Stimulated activated naive B cell treated with anti-CD40 and anti-IgM and Interleukin-4, amounts not matched to agents 10 μg/mL and 1 μg/mL and 100 μg/mL, for 72 hours (primary cell): Measurements from ENCODE around the gene LIN37.

Source experiments
- ATAC-seq, 2 donors: fragments of 150-1000 bp; cut with Tn5 transposase; replicated peaks; 2 replicates each; pipeline ENCODE4 v1.10.0; 2021; ENCODE audit warnings: moderate library complexity in 1 of 2
- DNase-seq: peaks from one replicate; pipeline ENCODE4 v3.0.0; 2021
- H3K27ac Mint-ChIP-seq: one replicate; pipeline ENCODE4 v1.8.0; 2022; ENCODE audit warnings: mild to moderate bottlenecking, mixed read lengths
- H3K27me3 Mint-ChIP-seq, 2 donors: one replicate each; pipeline ENCODE4 v1.8.0; 2022; ENCODE audit warnings: mixed read lengths in 2 of 2
- H3K36me3 Mint-ChIP-seq, 2 donors: one replicate each; pipeline ENCODE4 v1.8.0; 2022; ENCODE audit warnings: mixed read lengths in 2 of 2, mild to moderate bottlenecking in 1 of 2
- H3K4me1 Mint-ChIP-seq, 2 donors: one replicate each; pipeline ENCODE4 v1.8.0; 2022; ENCODE audit warnings: mixed read lengths in 2 of 2, mild to moderate bottlenecking in 1 of 2
- H3K4me3 Mint-ChIP-seq, 2 donors: one replicate each; pipeline ENCODE4 v1.8.0; 2022; ENCODE audit warnings: mild to moderate bottlenecking in 2 of 2, mixed read lengths in 2 of 2, moderate library complexity in 1 of 2
- H3K9me3 Mint-ChIP-seq, 2 donors: one replicate each; pipeline ENCODE4 v1.8.0; 2022; ENCODE audit warnings: mixed read lengths in 2 of 2, mild to moderate bottlenecking in 1 of 2

The LIN37 gene

DNA sequence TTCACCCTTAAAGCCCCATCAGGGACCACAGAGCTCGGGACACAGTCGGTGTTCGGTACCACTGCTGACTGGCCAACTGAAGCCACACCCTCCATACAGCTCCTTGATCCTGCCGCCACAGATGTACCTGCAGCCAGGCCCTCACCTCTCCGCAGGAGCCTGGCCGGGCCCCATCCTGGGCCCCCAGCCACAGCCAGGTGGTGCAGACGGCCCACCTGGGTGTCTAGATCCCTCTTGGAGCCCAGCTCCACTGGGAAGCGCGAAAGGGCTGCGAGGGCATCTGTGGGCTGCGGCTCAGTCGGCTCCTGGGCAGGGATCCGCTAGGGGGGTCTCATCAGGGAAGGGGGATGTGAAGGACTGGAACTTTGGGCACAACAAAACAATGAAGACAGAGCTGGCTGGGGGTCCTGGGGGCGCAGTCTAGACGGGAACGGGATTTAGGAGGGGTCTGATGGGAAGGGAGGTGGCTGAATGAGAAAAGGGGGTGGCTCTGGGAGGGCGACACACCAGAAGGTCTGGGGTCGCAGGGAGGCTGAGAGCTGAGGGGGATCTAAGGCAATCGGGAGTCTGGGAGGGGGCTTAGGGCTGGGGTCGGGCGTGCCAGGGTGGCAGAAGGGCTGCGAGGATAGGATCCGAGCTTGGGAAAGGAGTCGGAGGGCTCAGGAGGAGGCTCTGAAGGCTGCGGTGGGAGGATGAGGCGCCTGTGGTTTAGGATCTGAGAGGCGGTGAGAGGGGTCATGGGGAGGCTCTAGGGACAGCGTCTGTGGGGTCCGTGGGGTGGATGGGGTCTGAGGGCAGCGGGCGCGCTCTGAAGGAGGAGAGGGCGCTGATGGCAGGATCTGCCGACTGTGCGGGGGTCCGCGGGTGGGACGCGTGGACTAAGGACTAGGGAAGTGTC, 48.5 kb downstream of the LIN37 start:
- H3K9me3 Mint-ChIP-seq: peaks cover 0 to 2% of the 10 kb centered on the region in 2 donors
- H3K27ac Mint-ChIP-seq: no peak overlapping the region
- ATAC-seq (no peak), DNase-seq (no peak)
- H3K36me3 Mint-ChIP-seq: no peaks in the 10 kb centered on the region
- H3K27me3 Mint-ChIP-seq: peaks cover 36 to 50% of the 10 kb centered on the region in 2 donors
- H3K4me1 Mint-ChIP-seq: peaks cover 6 to 11% of the 10 kb centered on the region in 2 donors
- H3K4me3 Mint-ChIP-seq: peak overlapping the region in 1 of 2 donors; percentile 52

DNA sequence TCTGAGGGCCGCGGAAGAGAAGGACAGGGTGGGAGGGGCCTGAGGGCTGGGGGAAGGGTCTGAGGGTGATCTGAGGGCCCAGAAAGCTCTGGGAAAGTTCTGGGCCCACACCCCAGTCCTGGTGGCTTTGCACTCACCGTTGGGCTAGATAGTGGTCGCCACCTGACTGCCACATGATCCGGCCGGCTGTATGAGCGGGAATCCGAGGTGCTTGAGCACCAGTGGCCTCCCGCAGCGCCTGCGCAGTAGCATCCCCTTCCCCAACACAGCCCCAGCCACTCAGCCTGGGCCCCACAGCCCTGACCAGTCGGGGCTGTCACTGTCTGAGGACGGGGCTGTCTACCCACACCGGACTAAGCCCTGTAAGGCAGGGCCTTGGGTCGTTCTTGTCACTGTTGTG, 49.3 kb downstream of the LIN37 start:
- Mint-ChIP-seq H3K9me3 (peaks cover 0 to 2% of the 10 kb centered on the region in 2 donors), H3K27me3 (peaks cover 32 to 43% of the 10 kb centered on the region in 2 donors), H3K4me1 (peaks cover 6 to 11% of the 10 kb centered on the region in 2 donors), H3K4me3 (no peak overlapping the region), H3K36me3 (no peaks in the 10 kb centered on the region), H3K27ac (no peak overlapping the region)
- ATAC-seq (peak; percentile 25 to 39), DNase-seq (no peak)

DNA sequence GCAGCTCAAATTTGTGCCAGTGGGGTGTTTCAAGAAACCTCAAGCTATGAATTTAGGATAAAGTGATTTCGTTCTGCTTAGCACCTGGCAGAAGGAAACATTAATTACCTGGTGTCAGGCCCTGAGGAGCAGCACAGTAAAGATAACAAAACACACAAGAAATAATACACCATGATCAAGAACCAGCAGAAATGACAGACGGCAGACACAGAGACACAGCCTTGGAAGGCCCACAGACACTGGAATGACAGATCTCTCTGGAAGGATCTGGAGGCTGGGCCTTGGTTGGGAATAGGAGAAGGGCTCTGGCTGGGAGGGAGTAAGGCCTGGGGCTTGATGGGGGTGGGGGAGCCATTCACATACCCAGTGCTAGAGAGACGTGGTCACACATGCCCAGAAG, 53.5 kb downstream of the LIN37 start:
- H3K4me3 Mint-ChIP-seq: no peak overlapping the region
- ATAC-seq (no peak), DNase-seq (no peak)
- H3K27me3 Mint-ChIP-seq: peaks cover 15 to 21% of the 10 kb centered on the region in 2 donors
- peaks cover 0 to 2% of the 10 kb centered on the region in 2 donors for H3K9me3 Mint-ChIP-seq
- peak overlapping the region; percentile 4 for H3K27ac Mint-ChIP-seq
- H3K36me3 Mint-ChIP-seq: no peaks in the 10 kb centered on the region
- H3K4me1 Mint-ChIP-seq: peaks cover 17 to 24% of the 10 kb centered on the region in 2 donors
